OCI-LY1 (cell line): Measurements from ENCODE around the gene TLK2.
"Not testable (repeated sequence)": the region's sequence is repeated elsewhere in the genome, so short reads cannot be mapped to it uniquely, and the experiment has no call there.

Experiments
- CTCF ChIP-seq: fragments of 200-600 bp; sonication (generic), shearing (Covaris generic); IDR thresholded peaks from 2 replicates; pipeline ENCODE4 v1.5.1; 2017; ENCODE audit warnings: mild to moderate bottlenecking, antibody characterized with exemption, low read length, moderate library complexity, mixed read lengths
- EZH2 ChIP-seq: fragments of 200-600 bp; sonication (generic), shearing (Covaris generic); IDR thresholded peaks from 2 replicates; pipeline ENCODE4 v1.8.0; 2017; ENCODE audit warnings: borderline replicate concordance, mixed run types, mild to moderate bottlenecking, antibody characterized with exemption, low read length, moderate library complexity, mixed read lengths

DNA sequence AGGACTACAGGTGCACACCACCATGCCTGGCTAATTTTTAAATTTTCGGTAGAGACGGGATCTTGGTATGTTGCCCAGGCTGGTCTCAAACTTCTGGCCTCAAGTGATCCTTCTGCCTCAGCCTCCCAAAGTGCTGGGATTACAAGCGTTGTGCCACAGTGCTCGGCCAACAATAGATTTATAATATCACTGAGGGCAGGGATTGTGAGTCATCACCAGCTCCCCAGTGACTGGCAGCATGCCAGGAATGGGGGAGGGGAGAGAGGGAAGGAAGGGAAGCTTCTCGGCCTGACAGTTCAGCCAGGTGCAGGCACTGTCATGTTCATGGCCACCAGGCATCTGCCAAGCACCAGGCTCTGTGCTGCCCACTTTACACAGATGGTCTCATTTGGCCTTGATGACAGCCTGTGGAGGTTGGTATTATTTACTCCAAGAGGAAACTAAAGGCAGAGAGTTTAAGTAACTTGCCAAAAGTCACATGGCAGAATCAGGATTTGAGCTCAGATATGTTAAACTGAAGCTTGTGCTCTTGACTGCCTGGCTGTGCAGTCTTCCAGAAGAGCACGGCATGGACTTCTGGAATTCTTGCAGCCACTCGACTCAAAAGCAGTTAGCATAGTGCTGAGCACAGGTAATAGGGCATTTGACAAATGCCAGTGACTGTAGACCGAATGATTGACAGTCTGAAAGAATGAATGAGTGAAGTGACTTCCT is 7.8 kb upstream of the TLK2 start:
- not testable (repeated sequence) for TF ChIP-seq EZH2, CTCF
